ENCODE data around the gene DIS3L2.

DIS3L2 gene

GRCh38 chr2:232137356-232138147 is 176.0 kb downstream of the DIS3L2 start:
- no peaks in the 10 kb centered on the region for H3K27me3 ChIP-seq (ENCODE audit: control insufficient read depth in 3 of 3, insufficient read depth in 3 of 3, low read depth in 1 of 3, low read length in 3 of 3)
- H3K9ac ChIP-seq (ENCODE audit: low read depth, low read length, poor library complexity): no peak overlapping the region
- H3K9me3 ChIP-seq (replicated peaks in 1 of 2; ENCODE audit: control insufficient read depth in 2 of 2, insufficient read depth in 1 of 2, low read depth in 1 of 2, low read length in 2 of 2): no peaks in the 10 kb centered on the region
- WGBS, 2 donors (ENCODE audit: extremely low coverage in 2 of 2, insufficient read length in 2 of 2, insufficient replicate concordance in 1 of 2): no CpG with 5 or more reads among the region's 3 CpGs
- H3K4me1 ChIP-seq (ENCODE audit: control insufficient read depth in 2 of 2, insufficient read depth in 1 of 2, low read depth in 1 of 2, low read length in 2 of 2): no peaks in the 10 kb centered on the region
- no peak overlapping the region for H2BK120ac ChIP-seq (ENCODE audit: low read depth, low read length)
- no peak overlapping the region for H3K14ac ChIP-seq (ENCODE audit: low read length)
- DNase-seq (ENCODE audit: low spot score): no peak
- H3K23ac ChIP-seq (ENCODE audit: low read depth, low read length, poor library complexity): no peak overlapping the region
- H3K27ac ChIP-seq (replicated peaks; ENCODE audit: low read length): no peak overlapping the region
- H2AFZ ChIP-seq (ENCODE audit: low read length): no peak overlapping the region
- H2BK5ac ChIP-seq (ENCODE audit: low read length): no peak overlapping the region
- peaks cover 0 to 9% of the 10 kb centered on the region in 2 donors for H3K36me3 ChIP-seq (replicated peaks in 1 of 2; ENCODE audit: control insufficient read depth in 2 of 2, insufficient read depth in 2 of 2, low read length in 2 of 2)
- H3K79me1 ChIP-seq (ENCODE audit: low read depth, low read length): peaks cover 2% of the 10 kb centered on the region
- no peak overlapping the region for H3K18ac ChIP-seq (ENCODE audit: low read length)
- H4K91ac ChIP-seq (ENCODE audit: low read depth, low read length, poor library complexity): no peak overlapping the region
- no peak overlapping the region for H2AK5ac ChIP-seq (ENCODE audit: low read depth, low read length)
- H4K8ac ChIP-seq (ENCODE audit: low read depth, low read length): no peak overlapping the region
- H2BK12ac ChIP-seq (ENCODE audit: low read length): no peak overlapping the region
- no peak overlapping the region for H3K4me2 ChIP-seq (ENCODE audit: insufficient read depth, low read length, poor library complexity, severe bottlenecking)
- H3K4ac ChIP-seq (ENCODE audit: low read length): no peak overlapping the region
- no peak overlapping the region for H2BK15ac ChIP-seq (ENCODE audit: low read length)
- no peak overlapping the region for H3K4me3 ChIP-seq (ENCODE audit: low read length in 2 of 2)

- H3K18ac ChIP-seq (ENCODE audit: low read length): no peak overlapping the region
- H2BK120ac ChIP-seq (ENCODE audit: low read depth, low read length): no peak overlapping the region
- H3K27me3 ChIP-seq (ENCODE audit: control insufficient read depth in 3 of 3, insufficient read depth in 3 of 3, low read depth in 1 of 3, low read length in 3 of 3): no peaks in the 10 kb centered on the region
- no peaks in the 10 kb centered on the region for H3K4me1 ChIP-seq (ENCODE audit: control insufficient read depth in 2 of 2, insufficient read depth in 1 of 2, low read depth in 1 of 2, low read length in 2 of 2)
- H4K91ac ChIP-seq (ENCODE audit: low read depth, low read length, poor library complexity): no peak overlapping the region
- H2BK12ac ChIP-seq (ENCODE audit: low read length): no peak overlapping the region
- DNase-seq (ENCODE audit: low spot score): no peak
- no peak overlapping the region for H2AFZ ChIP-seq (ENCODE audit: low read length)
- no peak overlapping the region for H4K8ac ChIP-seq (ENCODE audit: low read depth, low read length)
- H2AK5ac ChIP-seq (ENCODE audit: low read depth, low read length): no peak overlapping the region
- H3K79me1 ChIP-seq (ENCODE audit: low read depth, low read length): peaks cover 2% of the 10 kb centered on the region
- no peak overlapping the region for H3K14ac ChIP-seq (ENCODE audit: low read length)
- no peak overlapping the region for H3K9ac ChIP-seq (ENCODE audit: low read depth, low read length, poor library complexity)
- H3K4me3 ChIP-seq (ENCODE audit: low read length in 2 of 2): no peak overlapping the region
- H3K4ac ChIP-seq (ENCODE audit: low read length): no peak overlapping the region
- no peak overlapping the region for H3K27ac ChIP-seq (replicated peaks; ENCODE audit: low read length)
- no peak overlapping the region for H3K4me2 ChIP-seq (ENCODE audit: insufficient read depth, low read length, poor library complexity, severe bottlenecking)
- H3K36me3 ChIP-seq (replicated peaks in 1 of 2; ENCODE audit: control insufficient read depth in 2 of 2, insufficient read depth in 2 of 2, low read length in 2 of 2): peaks cover 0 to under 1% of the 10 kb centered on the region in 2 donors
- no peak overlapping the region for H2BK15ac ChIP-seq (ENCODE audit: low read length)
- no peak overlapping the region for H3K23ac ChIP-seq (ENCODE audit: low read depth, low read length, poor library complexity)
- H3K9me3 ChIP-seq (replicated peaks in 1 of 2; ENCODE audit: control insufficient read depth in 2 of 2, insufficient read depth in 1 of 2, low read depth in 1 of 2, low read length in 2 of 2): no peaks in the 10 kb centered on the region
- WGBS, 2 donors (ENCODE audit: extremely low coverage in 2 of 2, insufficient read length in 2 of 2, insufficient replicate concordance in 1 of 2): no CpG with 5 or more reads among the region's 5 CpGs
- no peak overlapping the region for H2BK5ac ChIP-seq (ENCODE audit: low read length)
Measured at GRCh38 chr2:232138441-232138840, 176.9 kb downstream of the DIS3L2 start.

GRCh38 chr2:232139171-232139594 is 177.7 kb downstream of the DIS3L2 start:
- WGBS, 2 donors (ENCODE audit: extremely low coverage in 2 of 2, insufficient read length in 2 of 2, insufficient replicate concordance in 1 of 2): no CpG with 5 or more reads among the region's 4 CpGs
- Histone ChIP-seq H3K4me1 (ENCODE audit: control insufficient read depth in 2 of 2, insufficient read depth in 1 of 2, low read depth in 1 of 2, low read length in 2 of 2) (no peaks in the 10 kb centered on the region), H4K8ac (ENCODE audit: low read depth, low read length) (no peak overlapping the region), H3K18ac (ENCODE audit: low read length) (no peak overlapping the region), H2BK15ac (ENCODE audit: low read length) (no peak overlapping the region), H3K27me3 (ENCODE audit: control insufficient read depth in 3 of 3, insufficient read depth in 3 of 3, low read depth in 1 of 3, low read length in 3 of 3) (no peaks in the 10 kb centered on the region), H3K4me2 (ENCODE audit: insufficient read depth, low read length, poor library complexity, severe bottlenecking) (no peak overlapping the region), H2BK120ac (ENCODE audit: low read depth, low read length) (no peak overlapping the region), H2BK5ac (ENCODE audit: low read length) (no peak overlapping the region), H3K27ac (replicated peaks; ENCODE audit: low read length) (no peak overlapping the region), H3K36me3 (replicated peaks in 1 of 2; ENCODE audit: control insufficient read depth in 2 of 2, insufficient read depth in 2 of 2, low read length in 2 of 2) (no peaks in the 10 kb centered on the region), H2AK5ac (ENCODE audit: low read depth, low read length) (no peak overlapping the region), H2AFZ (ENCODE audit: low read length) (no peak overlapping the region), H4K91ac (ENCODE audit: low read depth, low read length, poor library complexity) (no peak overlapping the region), H3K4ac (ENCODE audit: low read length) (no peak overlapping the region), H3K4me3 (ENCODE audit: low read length in 2 of 2) (no peak overlapping the region), H3K23ac (ENCODE audit: low read depth, low read length, poor library complexity) (no peak overlapping the region), H3K9me3 (replicated peaks in 1 of 2; ENCODE audit: control insufficient read depth in 2 of 2, insufficient read depth in 1 of 2, low read depth in 1 of 2, low read length in 2 of 2) (no peaks in the 10 kb centered on the region), H3K79me1 (ENCODE audit: low read depth, low read length) (peaks cover 2% of the 10 kb centered on the region), H2BK12ac (ENCODE audit: low read length) (no peak overlapping the region), H3K14ac (ENCODE audit: low read length) (no peak overlapping the region), H3K9ac (ENCODE audit: low read depth, low read length, poor library complexity) (no peak overlapping the region)
- no peak for DNase-seq (ENCODE audit: low spot score)

GRCh38 chr2:232139786-232140562 is 178.5 kb downstream of the DIS3L2 start:
- H3K9ac ChIP-seq (ENCODE audit: low read depth, low read length, poor library complexity): no peak overlapping the region
- no peak overlapping the region for H3K23ac ChIP-seq (ENCODE audit: low read depth, low read length, poor library complexity)
- H2BK12ac ChIP-seq (ENCODE audit: low read length): no peak overlapping the region
- no peak overlapping the region for H4K8ac ChIP-seq (ENCODE audit: low read depth, low read length)
- H2AK5ac ChIP-seq (ENCODE audit: low read depth, low read length): no peak overlapping the region
- no CpG with 5 or more reads among the region's 2 CpGs for WGBS, 2 donors (ENCODE audit: extremely low coverage in 2 of 2, insufficient read length in 2 of 2, insufficient replicate concordance in 1 of 2)
- no peak overlapping the region for H2BK15ac ChIP-seq (ENCODE audit: low read length)
- no peaks in the 10 kb centered on the region for H3K4me1 ChIP-seq (ENCODE audit: control insufficient read depth in 2 of 2, insufficient read depth in 1 of 2, low read depth in 1 of 2, low read length in 2 of 2)
- H3K4me2 ChIP-seq (ENCODE audit: insufficient read depth, low read length, poor library complexity, severe bottlenecking): no peak overlapping the region
- no peak overlapping the region for H2BK120ac ChIP-seq (ENCODE audit: low read depth, low read length)
- no peak overlapping the region for H4K91ac ChIP-seq (ENCODE audit: low read depth, low read length, poor library complexity)
- no peak overlapping the region for H3K14ac ChIP-seq (ENCODE audit: low read length)
- no peak overlapping the region for H2BK5ac ChIP-seq (ENCODE audit: low read length)
- peaks cover 2% of the 10 kb centered on the region for H3K79me1 ChIP-seq (ENCODE audit: low read depth, low read length)
- no peak overlapping the region for H3K4me3 ChIP-seq (ENCODE audit: low read length in 2 of 2)
- no peak overlapping the region for H3K18ac ChIP-seq (ENCODE audit: low read length)
- H3K36me3 ChIP-seq (replicated peaks in 1 of 2; ENCODE audit: control insufficient read depth in 2 of 2, insufficient read depth in 2 of 2, low read length in 2 of 2): no peaks in the 10 kb centered on the region
- H3K9me3 ChIP-seq (replicated peaks in 1 of 2; ENCODE audit: control insufficient read depth in 2 of 2, insufficient read depth in 1 of 2, low read depth in 1 of 2, low read length in 2 of 2): no peaks in the 10 kb centered on the region
- H3K4ac ChIP-seq (ENCODE audit: low read length): no peak overlapping the region
- no peak overlapping the region for H2AFZ ChIP-seq (ENCODE audit: low read length)
- DNase-seq (ENCODE audit: low spot score): no peak
- no peaks in the 10 kb centered on the region for H3K27me3 ChIP-seq (ENCODE audit: control insufficient read depth in 3 of 3, insufficient read depth in 3 of 3, low read depth in 1 of 3, low read length in 3 of 3)
- no peak overlapping the region for H3K27ac ChIP-seq (replicated peaks; ENCODE audit: low read length)
